Body of pancreas (tissue), 4 donors: Measurements from ENCODE around the gene FRMD5. TPM values are rescaled to one million over a fixed set of nuclear protein-coding genes. Genes with fewer than 3 reads are reported as not detected.

Experiments used
- ATAC-seq: fragments of 150-250 bp; one replicate; pipeline ENCODE4 v1.9.1; 2016
- DNase-seq, 4 donors: peaks; one replicate each; pipeline ENCODE4 v3.0.0-alpha.2; 2019
- H3K27ac ChIP-seq, 4 donors: fragments of 200-600 bp; sonication (generic); 1 replicate in 3 of 4; 2 replicates in 1 of 4; pipeline versions ENCODE4 v1.5.1 to v1.6.1; 2016 to 2019; ENCODE audit warnings: mild to moderate bottlenecking in 1 of 4, mixed read lengths in 1 of 4, moderate library complexity in 1 of 4
- H3K27me3 ChIP-seq, 2 donors: fragments of 200-600 bp; sonication (generic); one replicate each; pipeline ENCODE4 v1.6.0; 2016; ENCODE audit warnings: mild to moderate bottlenecking in 1 of 2
- H3K36me3 ChIP-seq, 2 donors: fragments of 200-600 bp; sonication (generic); replicated peaks in 1 of 2; 2 replicates each; pipeline ENCODE4 v1.5.1; 2016; ENCODE audit warnings: low read depth in 2 of 2; ENCODE audit not compliant: insufficient read depth in 1 of 2
- H3K4me1 ChIP-seq: fragments of 200-600 bp; sonication (generic); one replicate; pipeline ENCODE4 v1.6.0; 2016
- H3K4me3 ChIP-seq, 2 donors: fragments of 200-600 bp; sonication (generic); 1 replicate in 1 of 2; 2 replicates in 1 of 2; pipeline ENCODE4 v1.5.1; 2016 to 2019
- H3K9me3 ChIP-seq, 3 donors: fragments of 200-600 bp; sonication (generic); 1 replicate in 2 of 3; 2 replicates in 1 of 3; pipeline ENCODE4 v1.5.1; 2016
- CTCF ChIP-seq, 7 experiments: fragments of 450-650 bp in 4 of 7; fragments of 200-600 bp in 3 of 7; sonication (generic) in 3 of 7; IDR thresholded peaks; one replicate each; pipeline ENCODE4 v1.5.1; 2016 to 2019; ENCODE audit warnings: antibody characterized with exemption in 7 of 7
- POLR2A ChIP-seq, 3 donors: fragments of 450-650 bp; IDR thresholded peaks; one replicate each; pipeline ENCODE4 v1.6.1; 2016; ENCODE audit warnings: antibody characterized with exemption in 3 of 3, mild to moderate bottlenecking in 2 of 3
- WGBS, 2 donors: methylation state at CpG; one replicate each; pipeline ENCODE4 v1.1.5; 2017; 5-methylcytosine and 5-hydroxymethylcytosine counted together
- intact Hi-C: fragments of 100-400 bp; cut with DNase I; formaldehyde crosslinking; loops from one replicate; pipeline ENCODE4 v1.15.1; 2023
- total RNA-seq, 2 donors: library from RNA; depleted of rRNA; stranded (reverse); fragments of >200 nt; gene quantifications; one replicate each; pipeline ENCODE4 v1.1.0, GENCODE V29; 2016

FRMD5 gene
- total RNA-seq, 2 donors from 2014 or later, result 1.3 TPM; not detected in 1

GRCh38 chr15:44097552-44097951 lies 97.5 kb downstream of the FRMD5 start:
- Histone ChIP-seq H3K27ac (no peak overlapping the region), H3K36me3 (no peaks in the 10 kb centered on the region), H3K9me3 (no peaks in the 10 kb centered on the region), H3K27me3 (no peaks in the 10 kb centered on the region), H3K4me3 (no peak overlapping the region), H3K4me1 (peaks cover 2% of the 10 kb centered on the region)
- 30 to 46% methylated on average over 3 of the region's 3 CpGs for WGBS, 2 donors
- intact Hi-C loops, result no loop called here
- ATAC-seq, result no peak
- no peak for DNase-seq
- TF ChIP-seq POLR2A (IDR thresholded peaks at IDR 0.05), result no peak
- no peak for TF ChIP-seq CTCF (IDR thresholded peaks at IDR 0.05)

- no peaks in the 10 kb centered on the region for H3K36me3 ChIP-seq
- TF ChIP-seq CTCF (IDR thresholded peaks at IDR 0.05) (no peak), POLR2A (IDR thresholded peaks at IDR 0.05) (no peak)
- no peak for DNase-seq
- WGBS, 2 donors, result 92 to 96% methylated on average over 3 of the region's 3 CpGs
- H3K4me3 ChIP-seq, result no peak overlapping the region
- no peak for ATAC-seq
- H3K27ac ChIP-seq, result no peak overlapping the region
- no peaks in the 10 kb centered on the region for H3K9me3 ChIP-seq
- intact Hi-C loops, result no loop called here
- H3K4me1 ChIP-seq, result no peaks in the 10 kb centered on the region
- no peaks in the 10 kb centered on the region for H3K27me3 ChIP-seq
Observed at GRCh38 chr15:44096596-44096995, 98.5 kb downstream of the FRMD5 start.

- H3K27ac ChIP-seq, result no peak overlapping the region
- TF ChIP-seq POLR2A (IDR thresholded peaks at IDR 0.05) (no peak), CTCF (IDR thresholded peaks at IDR 0.05) (no peak)
- intact Hi-C loops, result no loop called here
- no peaks in the 10 kb centered on the region for H3K4me1 ChIP-seq
- no peak overlapping the region for H3K4me3 ChIP-seq
- H3K27me3 ChIP-seq, result no peaks in the 10 kb centered on the region
- H3K36me3 ChIP-seq, result no peaks in the 10 kb centered on the region
- H3K9me3 ChIP-seq, result no peaks in the 10 kb centered on the region
- 74 to 81% methylated on average over 3 of the region's 3 CpGs for WGBS, 2 donors
- ATAC-seq, result no peak
- no peak for DNase-seq
Observed at GRCh38 chr15:44094781-44095180, 100.3 kb downstream of the FRMD5 start.

GRCh38 chr15:44093836-44094235 lies 101.2 kb downstream of the FRMD5 start:
- H3K4me3 ChIP-seq, result no peak overlapping the region
- whole genome bisulfite sequencing, 2 donors, result 97 to 98% methylated on average over 3 of the region's 3 CpGs
- intact Hi-C loops, result no loop called here
- H3K4me1 ChIP-seq, result no peaks in the 10 kb centered on the region
- ATAC-seq, result no peak
- DNase-seq, result no peak
- no peaks in the 10 kb centered on the region for H3K27me3 ChIP-seq
- no peaks in the 10 kb centered on the region for H3K36me3 ChIP-seq
- no peak for TF ChIP-seq POLR2A (IDR thresholded peaks at IDR 0.05)
- TF ChIP-seq CTCF (IDR thresholded peaks at IDR 0.05), result no peak
- no peak overlapping the region for H3K27ac ChIP-seq
- no peaks in the 10 kb centered on the region for H3K9me3 ChIP-seq

GRCh38 chr15:44092221-44092620 lies 102.8 kb downstream of the FRMD5 start:
- DNase-seq, result no peak
- no peaks in the 10 kb centered on the region for H3K4me1 ChIP-seq
- no peaks in the 10 kb centered on the region for H3K27me3 ChIP-seq
- intact Hi-C loops, result no loop called here
- 41 to 44% methylated on average over 2 of the region's 2 CpGs for whole genome bisulfite sequencing, 2 donors
- H3K36me3 ChIP-seq, result no peaks in the 10 kb centered on the region
- no peaks in the 10 kb centered on the region for H3K9me3 ChIP-seq
- no peak for TF ChIP-seq CTCF (IDR thresholded peaks at IDR 0.05)
- no peak for TF ChIP-seq POLR2A (IDR thresholded peaks at IDR 0.05)
- H3K4me3 ChIP-seq, result no peak overlapping the region
- H3K27ac ChIP-seq, result no peak overlapping the region
- no peak for ATAC-seq
